Middle frontal gyrus (tissue), 1 donor: ENCODE results near the gene SHMT2.

Experiments
- DNase-seq: peaks from one replicate; pipeline ENCODE4 v3.0.0-alpha.2; 2015; ENCODE audit warnings: low spot score; ENCODE audit errors: extremely low spot score

Gene SHMT2

DNA sequence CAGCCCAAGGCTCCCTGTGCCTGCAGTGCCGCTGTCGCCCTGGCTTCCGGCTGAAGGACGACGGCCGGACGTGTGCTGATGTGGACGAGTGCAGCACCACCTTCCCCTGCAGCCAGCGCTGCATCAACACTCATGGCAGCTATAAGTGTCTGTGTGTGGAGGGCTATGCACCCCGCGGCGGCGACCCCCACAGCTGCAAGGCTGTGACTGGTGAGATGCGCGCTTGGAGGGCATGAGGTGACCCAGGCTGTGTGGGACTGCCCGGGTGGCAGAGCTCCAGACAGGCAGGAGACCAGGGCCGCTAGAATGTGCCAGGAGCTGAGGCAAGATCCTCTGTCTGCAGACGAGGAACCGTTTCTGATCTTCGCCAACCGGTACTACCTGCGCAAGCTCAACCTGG, 32.6 kb upstream of the SHMT2 start:
- DNase-seq = no peak

DNA sequence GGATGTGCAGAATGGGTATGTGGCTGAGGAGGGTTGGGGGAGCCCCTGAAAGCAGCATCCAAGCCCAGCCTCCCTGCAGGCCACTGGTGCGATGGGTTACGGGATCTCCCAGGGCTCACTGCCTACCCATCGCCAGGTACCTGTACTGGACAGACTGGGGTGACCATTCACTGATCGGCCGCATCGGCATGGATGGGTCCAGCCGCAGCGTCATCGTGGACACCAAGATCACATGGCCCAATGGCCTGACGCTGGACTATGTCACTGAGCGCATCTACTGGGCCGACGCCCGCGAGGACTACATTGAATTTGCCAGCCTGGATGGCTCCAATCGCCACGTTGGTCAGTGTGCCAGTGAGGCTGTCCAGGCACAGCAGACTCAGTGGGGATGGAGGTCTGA, 31.2 kb upstream of the SHMT2 start:
- no peak for DNase-seq

DNA sequence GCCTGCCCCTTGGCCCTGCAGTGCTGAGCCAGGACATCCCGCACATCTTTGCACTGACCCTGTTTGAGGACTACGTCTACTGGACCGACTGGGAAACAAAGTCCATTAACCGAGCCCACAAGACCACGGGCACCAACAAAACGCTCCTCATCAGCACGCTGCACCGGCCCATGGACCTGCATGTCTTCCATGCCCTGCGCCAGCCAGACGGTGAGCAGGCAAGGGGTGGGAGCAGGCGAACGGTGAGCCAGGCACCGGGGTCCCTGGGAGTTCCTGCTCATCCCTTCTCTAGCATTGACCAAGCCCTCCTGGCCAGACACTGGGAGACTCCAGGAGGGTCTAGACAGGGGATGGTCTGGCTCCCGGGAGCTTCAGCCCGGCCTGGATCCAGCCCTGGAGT, 30.3 kb upstream of the SHMT2 start:
- no peak for DNase-seq

DNA sequence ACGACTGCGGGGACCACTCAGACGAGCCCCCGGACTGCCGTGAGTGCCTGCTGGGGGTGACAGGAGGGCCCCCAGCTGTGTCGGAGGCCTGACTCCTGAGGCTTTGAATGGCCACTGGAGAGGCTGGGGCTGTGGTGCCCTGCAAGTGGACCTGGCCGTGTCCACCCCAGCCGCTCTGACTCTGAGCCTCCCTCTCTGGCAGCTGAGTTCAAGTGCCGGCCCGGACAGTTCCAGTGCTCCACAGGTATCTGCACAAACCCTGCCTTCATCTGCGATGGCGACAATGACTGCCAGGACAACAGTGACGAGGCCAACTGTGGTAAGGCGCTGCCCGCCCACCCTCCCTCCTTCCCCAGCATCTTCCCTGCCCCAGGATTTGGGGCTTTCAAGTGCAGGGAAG, 29.0 kb upstream of the SHMT2 start:
- DNase-seq = no peak

DNA sequence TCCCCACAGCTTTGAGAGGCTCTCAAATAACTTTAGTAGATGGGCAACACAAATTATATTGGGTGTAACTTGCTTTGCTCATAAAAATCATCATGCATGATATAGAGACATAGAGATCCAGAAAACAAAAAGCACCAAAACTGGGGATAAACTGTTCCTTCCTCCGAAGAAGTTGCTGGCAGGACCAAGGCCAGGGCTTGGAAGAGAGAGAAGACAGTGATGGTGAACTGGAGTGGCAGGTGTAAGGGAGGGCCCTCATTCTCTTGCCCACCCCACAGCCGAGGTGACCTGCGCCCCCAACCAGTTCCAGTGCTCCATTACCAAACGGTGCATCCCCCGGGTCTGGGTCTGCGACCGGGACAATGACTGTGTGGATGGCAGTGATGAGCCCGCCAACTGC, 28.3 kb upstream of the SHMT2 start:
- DNase-seq = no peak

DNA sequence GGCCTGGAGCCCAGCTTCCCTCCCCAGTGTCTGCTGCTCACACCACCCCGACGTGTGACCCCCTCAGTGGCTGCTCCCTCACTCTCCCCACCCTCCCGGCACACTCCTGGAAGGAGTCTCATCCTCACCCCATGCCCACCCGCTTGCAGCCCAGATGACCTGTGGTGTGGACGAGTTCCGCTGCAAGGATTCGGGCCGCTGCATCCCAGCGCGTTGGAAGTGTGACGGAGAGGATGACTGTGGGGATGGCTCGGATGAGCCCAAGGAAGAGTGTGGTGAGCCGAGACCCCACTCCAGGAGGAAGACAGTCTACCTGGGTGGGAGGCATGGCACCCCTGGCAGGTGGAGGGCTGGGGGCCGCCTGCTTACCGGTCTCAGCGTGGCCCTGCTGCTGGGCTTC, 27.9 kb upstream of the SHMT2 start:
- DNase-seq = no peak

DNA sequence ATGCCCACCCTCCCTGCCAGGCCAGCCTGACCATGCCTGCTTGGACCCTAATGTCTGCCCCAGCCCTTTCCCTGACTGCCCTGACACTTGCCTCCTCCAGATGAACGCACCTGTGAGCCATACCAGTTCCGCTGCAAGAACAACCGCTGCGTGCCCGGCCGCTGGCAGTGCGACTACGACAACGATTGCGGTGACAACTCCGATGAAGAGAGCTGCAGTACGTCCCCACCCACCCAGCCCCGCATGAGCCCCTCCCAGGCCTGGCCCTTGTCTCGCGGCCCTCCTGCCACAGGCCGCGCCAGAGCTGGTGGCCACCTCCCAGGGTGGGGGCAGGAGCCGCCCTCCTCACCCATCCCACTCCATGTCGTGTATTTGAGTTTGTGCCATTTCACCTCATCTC, 27.2 kb upstream of the SHMT2 start:
- DNase-seq = no peak

DNA sequence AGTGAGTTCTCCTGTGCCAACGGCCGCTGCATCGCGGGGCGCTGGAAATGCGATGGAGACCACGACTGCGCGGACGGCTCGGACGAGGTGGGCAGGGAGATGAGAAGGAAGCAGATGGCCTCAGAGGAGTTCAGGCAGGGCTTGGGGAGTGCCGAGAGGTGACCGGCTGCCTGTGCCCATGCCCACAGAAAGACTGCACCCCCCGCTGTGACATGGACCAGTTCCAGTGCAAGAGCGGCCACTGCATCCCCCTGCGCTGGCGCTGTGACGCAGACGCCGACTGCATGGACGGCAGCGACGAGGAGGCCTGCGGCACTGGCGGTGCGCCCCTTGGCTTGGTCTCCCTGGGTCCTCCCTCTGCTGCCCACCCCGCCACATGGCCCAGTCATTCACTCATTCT, 26.3 kb upstream of the SHMT2 start:
- no peak for DNase-seq

DNA sequence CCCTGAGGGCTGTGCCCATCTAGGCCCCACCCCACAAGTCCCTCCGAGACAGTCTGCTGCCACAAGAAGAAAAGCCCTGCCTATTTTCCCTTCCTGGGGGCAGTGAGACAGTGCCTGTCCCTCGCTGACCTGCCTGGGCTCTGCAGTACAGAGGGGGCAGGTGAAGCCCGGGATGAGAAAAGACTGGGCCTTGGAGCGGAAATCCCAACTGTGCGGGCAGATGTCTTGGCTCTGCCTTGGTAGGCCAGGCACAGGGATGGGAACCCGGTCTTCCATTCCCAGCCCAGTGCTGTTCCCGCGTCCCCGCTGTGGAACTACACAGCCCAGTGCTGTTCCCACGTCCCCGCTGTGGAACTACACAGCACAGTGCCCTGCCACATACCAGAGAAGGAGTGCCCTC, 25.7 kb upstream of the SHMT2 start:
- DNase-seq = no peak

DNA sequence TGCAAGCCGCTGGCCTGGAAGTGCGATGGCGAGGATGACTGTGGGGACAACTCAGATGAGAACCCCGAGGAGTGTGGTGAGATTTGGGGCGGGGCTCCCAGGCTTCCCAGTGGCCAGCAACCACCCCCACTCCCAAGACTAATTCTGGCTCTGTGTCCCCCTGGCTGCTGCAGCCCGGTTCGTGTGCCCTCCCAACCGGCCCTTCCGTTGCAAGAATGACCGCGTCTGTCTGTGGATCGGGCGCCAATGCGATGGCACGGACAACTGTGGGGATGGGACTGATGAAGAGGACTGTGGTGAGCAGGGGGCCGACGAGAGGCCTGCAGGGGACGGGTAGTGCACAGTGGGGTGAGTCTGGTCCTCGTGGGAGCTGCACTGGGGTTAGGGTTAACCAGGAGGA, 25.1 kb upstream of the SHMT2 start:
- no peak for DNase-seq

DNA sequence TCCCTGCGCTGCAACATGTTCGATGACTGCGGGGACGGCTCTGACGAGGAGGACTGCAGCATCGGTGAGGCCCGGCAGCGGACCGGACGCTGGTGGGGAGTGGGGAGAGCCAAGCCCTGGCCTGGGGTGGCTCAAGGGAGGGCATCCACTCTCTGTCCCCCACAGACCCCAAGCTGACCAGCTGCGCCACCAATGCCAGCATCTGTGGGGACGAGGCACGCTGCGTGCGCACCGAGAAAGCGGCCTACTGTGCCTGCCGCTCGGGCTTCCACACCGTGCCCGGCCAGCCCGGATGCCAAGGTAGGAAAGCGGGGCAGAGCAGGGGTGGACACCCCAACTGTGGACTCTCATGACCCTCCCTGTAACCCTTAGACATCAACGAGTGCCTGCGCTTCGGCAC, 24.3 kb upstream of the SHMT2 start:
- DNase-seq = no peak

DNA sequence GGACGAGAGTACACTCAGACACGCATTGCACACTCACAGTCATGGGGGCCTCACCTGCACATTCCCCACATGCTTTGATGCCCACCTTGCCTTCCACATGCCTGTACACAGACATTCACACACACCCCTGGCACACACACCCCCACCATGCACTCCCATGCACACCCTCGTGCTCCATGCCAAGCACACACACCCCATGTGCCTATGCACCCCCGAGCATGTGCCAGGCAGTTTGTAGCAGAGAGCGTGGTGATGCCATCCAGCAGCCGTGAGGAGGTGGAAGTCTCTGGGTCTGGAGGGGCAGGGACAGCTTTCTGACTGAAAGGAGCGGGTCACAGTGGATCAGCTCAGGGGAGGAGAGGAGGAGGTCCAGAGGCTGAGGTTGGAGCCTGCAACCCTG, 23.6 kb upstream of the SHMT2 start:
- DNase-seq = no peak

DNA sequence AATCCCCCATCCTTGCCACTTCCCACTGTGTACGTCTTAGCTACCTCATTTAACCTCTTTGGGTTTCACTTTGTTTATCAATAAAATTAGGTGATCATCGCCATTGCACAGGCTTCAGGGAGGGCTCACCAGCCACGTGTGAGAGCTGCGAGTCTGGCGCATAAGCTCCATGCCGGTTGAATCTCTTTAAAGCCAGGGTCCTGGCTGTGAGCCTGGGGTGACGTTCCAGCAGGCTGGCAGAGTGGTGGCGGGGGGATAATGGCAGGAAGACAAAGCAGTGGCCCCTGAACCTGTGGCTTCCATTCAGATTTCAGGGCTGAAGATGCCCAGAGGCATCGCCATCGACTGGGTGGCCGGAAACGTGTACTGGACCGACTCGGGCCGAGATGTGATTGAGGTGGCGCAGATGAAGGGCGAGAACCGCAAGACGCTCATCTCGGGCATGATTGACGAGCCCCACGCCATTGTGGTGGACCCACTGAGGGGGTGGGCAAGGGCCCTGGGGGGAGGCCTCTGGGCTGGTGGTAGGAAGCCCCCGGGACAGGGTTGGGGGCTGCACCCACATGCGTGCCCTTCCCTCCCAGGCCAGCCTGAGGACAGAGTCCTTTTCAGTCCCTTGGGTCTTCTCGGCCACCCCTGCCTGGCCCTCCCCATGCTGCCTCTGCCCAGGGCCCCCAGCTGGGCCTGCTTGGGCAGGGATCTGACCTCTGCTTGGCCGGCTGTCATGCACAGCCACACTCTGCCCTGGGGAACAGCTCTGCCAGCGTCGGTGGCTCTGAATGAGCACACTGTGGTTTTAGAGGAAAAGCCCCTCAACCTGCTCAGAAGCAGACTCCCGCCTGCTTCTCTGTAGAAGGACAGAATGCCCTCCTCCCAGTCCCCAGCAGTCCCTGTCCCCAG, 21.5 kb upstream of the SHMT2 start:
- DNase-seq = no peak

DNA sequence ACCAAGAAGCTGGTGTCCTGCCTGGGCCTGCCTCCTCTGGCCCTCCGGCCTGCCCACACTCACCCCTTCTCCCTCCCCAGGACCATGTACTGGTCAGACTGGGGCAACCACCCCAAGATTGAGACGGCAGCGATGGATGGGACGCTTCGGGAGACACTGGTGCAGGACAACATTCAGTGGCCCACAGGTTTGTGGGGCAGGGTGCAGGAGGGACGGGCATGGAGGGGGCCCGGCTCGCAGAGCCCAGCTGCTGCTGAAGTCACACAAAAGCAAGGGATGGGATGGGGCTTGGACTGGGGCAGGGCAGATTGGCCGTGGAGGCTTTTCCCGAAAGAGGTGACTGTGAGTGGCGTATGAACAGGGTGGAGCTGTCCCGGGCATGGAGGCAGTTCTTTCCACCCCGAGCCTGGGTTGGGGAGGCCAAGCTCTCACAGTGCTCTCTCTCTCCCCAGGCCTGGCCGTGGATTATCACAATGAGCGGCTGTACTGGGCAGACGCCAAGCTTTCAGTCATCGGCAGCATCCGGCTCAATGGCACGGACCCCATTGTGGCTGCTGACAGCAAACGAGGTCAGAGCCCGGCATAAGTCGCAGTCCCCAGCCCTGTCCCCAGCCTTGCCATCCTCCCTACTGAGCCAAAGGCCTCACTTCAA, 20.8 kb upstream of the SHMT2 start:
- peak; percentile 46 for DNase-seq

DNA sequence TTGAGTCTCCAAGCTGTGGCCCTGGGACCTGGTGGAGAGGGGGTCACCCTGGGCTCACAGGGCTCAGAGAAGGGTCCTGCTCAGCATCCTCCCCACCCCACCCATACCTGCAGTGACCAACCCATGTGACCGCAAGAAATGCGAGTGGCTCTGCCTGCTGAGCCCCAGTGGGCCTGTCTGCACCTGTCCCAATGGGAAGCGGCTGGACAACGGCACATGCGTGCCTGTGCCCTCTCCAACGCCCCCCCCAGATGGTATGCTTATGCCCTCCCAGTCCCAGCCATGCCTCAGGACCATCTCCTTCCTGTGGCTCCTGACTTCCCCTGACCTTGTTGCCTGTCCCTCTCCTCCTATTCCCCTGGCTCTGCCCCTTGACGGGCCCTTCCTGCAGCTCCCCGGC, 19.6 kb upstream of the SHMT2 start:
- DNase-seq = no peak

DNA sequence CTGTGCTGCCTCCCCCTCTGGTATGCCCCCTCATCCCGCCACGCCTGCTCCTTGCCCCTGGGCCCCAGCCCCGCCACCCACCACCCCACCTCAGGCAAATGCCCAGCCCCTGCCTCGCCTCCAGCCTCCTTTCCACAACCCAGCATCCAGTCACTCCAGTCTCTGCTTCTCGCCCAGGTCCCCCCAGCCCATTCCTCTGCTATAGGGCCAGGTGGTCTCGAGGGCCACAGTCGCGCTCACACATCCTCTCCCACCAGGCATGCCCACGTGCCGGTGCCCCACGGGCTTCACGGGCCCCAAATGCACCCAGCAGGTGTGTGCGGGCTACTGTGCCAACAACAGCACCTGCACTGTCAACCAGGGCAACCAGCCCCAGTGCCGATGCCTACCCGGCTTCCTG, 19.1 kb upstream of the SHMT2 start:
- DNase-seq = no peak

DNA sequence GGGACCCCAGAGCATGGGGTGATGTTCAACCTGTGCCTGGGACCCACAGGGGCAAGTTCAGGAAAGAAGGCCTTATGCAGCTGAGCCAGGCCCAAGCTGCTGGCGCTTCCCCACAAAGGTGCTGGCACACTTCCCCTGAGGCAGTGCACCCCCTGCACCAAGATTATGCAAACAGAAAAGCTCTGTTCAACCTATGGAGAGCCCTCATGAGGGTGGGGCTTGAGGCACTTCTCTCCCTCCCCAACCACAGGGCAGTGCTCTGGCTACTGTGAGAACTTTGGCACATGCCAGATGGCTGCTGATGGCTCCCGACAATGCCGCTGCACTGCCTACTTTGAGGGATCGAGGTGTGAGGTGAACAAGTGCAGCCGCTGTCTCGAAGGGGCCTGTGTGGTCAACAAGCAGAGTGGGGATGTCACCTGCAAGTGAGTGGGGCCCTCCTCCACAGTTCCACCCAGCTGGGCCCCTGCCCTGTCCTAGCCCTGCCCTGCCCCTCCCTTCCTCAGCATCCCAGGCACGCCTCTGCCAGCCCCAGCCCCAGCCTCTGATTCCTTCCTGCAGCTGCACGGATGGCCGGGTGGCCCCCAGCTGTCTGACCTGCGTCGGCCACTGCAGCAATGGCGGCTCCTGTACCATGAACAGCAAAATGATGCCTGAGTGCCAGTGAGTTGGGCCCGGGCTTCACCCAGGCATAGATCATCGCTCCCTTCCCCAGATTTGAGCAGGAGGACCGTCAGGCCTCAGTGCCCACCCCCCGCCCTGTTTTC, 18.4 kb upstream of the SHMT2 start:
- no peak for DNase-seq

DNA sequence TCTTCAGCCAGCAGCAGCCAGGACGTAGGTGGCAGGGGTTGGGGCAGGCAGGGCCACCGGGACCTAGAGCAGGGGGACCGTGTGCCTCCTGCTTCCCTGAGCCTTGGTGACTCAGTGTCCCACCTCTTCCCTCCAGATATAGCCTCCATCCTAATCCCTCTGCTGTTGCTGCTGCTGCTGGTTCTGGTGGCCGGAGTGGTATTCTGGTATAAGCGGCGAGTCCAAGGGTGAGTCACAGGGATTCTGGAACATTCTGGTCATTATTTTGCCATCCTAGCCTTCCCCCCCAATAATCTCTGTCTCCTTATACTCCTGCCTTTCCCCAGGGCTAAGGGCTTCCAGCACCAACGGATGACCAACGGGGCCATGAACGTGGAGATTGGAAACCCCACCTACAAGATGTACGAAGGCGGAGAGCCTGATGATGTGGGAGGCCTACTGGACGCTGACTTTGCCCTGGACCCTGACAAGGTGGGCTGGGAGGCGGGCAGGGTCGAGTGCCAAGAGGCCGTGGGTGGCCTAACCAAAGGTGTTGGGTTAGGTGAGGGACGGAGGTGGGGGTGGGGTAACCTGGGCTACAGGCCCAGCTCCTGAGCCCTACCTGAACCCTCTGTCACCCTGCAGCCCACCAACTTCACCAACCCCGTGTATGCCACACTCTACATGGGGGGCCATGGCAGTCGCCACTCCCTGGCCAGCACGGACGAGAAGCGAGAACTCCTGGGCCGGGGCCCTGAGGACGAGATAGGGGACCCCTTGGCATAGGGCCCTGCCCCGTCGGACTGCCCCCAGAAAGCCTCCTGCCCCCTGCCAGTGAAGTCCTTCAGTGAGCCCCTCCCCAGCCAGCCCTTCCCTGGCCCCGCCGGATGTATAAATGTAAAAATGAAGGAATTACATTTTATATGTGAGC, 17.5 kb upstream of the SHMT2 start:
- no peak for DNase-seq

DNA sequence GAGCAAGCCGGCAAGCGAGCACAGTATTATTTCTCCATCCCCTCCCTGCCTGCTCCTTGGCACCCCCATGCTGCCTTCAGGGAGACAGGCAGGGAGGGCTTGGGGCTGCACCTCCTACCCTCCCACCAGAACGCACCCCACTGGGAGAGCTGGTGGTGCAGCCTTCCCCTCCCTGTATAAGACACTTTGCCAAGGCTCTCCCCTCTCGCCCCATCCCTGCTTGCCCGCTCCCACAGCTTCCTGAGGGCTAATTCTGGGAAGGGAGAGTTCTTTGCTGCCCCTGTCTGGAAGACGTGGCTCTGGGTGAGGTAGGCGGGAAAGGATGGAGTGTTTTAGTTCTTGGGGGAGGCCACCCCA, 16.8 kb upstream of the SHMT2 start:
- no peak for DNase-seq

DNA sequence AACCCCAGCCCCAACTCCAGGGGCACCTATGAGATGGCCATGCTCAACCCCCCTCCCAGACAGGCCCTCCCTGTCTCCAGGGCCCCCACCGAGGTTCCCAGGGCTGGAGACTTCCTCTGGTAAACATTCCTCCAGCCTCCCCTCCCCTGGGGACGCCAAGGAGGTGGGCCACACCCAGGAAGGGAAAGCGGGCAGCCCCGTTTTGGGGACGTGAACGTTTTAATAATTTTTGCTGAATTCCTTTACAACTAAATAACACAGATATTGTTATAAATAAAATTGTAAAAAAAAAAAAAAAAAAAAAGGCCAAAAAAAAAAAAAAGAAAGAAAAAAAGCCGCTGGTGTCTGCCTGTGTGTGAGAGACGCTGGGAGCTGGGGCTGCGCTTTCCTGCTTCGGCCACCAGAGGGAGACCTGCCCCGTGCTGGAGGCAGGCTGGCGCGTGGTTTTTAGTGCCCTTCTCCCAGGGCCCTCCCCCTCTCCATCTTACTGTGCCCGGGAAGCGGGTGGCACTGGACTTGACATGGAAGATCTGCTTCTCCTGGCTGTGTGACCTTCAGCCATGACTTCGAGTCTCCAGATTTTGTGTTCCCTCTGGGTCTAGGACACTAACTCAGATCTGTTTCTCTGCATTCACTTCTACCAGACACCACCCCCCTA, 16.3 kb upstream of the SHMT2 start:
- DNase-seq = peak; percentile 80
